ENCODE results near the gene ATXN7L2.

GRCh38 chr1:109508001-109508872 lies 24.5 kb downstream of the ATXN7L2 start:
- TF ChIP-seq CTCF (IDR thresholded peaks at IDR 0.05) (no peak), ZFX (IDR thresholded peaks at IDR 0.05; ENCODE audit: borderline replicate concordance) (no peak)

All from 22Rv1 (cell line).